ENCODE data around the gene NANS.

NANS gene

GRCh38 chr9:98132158-98132557, 75.6 kb downstream of the NANS start:
- no peaks in the 10 kb centered on the region for H3K9me3 Mint-ChIP-seq

More at GRCh38 chr9:98132158-98132557, 75.6 kb downstream of the NANS start:
- Mint-ChIP-seq H3K27ac (no peak overlapping the region), H3K27me3 (ENCODE audit: low read depth, poor library complexity) (peaks cover 10% of the 10 kb centered on the region), H3K4me1 (peaks cover 5% of the 10 kb centered on the region), H3K36me3 (ENCODE audit: low read depth) (no peaks in the 10 kb centered on the region), H3K4me3 (no peak overlapping the region)
- no peak for TF ChIP-seq CTCF (IDR thresholded peaks at IDR 0.05)
- no peak for DNase-seq

Measured in nephron progenitor cell (in vitro differentiated cells).